Measurements from ENCODE around the gene ZNF302.

GRCh38 chr19:34707661-34708060 lies 30.2 kb downstream of the ZNF302 start:
- no peak for TF ChIP-seq EZH2 (IDR thresholded peaks at IDR 0.05)
- no peak for TF ChIP-seq POLR2AphosphoS5 (IDR thresholded peaks at IDR 0.05; ENCODE audit: borderline replicate concordance, low read depth, low read length)
- TF ChIP-seq FOXP2 (optimal IDR thresholded peaks at IDR 0.05; ENCODE audit: control extremely low read depth, extremely low read length, insufficient read depth): no peak

Data from SK-N-MC (cell line).